ENCODE measurements around the gene ANK3.
"Not testable (repeated sequence)": the region's sequence is repeated elsewhere in the genome, so short reads cannot be mapped to it uniquely, and the experiment has no call there.

DNA sequence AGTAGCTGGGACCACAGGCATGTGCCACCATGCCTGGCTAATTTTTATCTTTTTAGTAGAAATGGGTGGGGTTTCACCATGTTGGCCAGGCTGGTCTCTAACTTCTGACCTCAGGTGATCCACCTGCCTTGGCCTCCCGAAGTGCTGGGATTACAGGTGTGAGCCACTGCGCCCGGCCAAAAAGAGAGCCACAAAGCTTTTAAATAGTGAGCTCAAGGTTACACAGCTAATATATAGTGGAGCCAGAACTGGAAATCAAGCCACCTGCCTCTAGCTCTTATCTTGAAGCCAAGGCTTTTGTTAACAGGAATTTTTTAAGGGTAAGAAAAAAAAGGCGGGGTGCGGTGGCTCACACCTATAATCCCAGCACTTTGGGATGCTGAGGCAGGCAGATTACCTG, 354.3 kb downstream of the ANK3 start:
- TF ChIP-seq, protein P1, sequence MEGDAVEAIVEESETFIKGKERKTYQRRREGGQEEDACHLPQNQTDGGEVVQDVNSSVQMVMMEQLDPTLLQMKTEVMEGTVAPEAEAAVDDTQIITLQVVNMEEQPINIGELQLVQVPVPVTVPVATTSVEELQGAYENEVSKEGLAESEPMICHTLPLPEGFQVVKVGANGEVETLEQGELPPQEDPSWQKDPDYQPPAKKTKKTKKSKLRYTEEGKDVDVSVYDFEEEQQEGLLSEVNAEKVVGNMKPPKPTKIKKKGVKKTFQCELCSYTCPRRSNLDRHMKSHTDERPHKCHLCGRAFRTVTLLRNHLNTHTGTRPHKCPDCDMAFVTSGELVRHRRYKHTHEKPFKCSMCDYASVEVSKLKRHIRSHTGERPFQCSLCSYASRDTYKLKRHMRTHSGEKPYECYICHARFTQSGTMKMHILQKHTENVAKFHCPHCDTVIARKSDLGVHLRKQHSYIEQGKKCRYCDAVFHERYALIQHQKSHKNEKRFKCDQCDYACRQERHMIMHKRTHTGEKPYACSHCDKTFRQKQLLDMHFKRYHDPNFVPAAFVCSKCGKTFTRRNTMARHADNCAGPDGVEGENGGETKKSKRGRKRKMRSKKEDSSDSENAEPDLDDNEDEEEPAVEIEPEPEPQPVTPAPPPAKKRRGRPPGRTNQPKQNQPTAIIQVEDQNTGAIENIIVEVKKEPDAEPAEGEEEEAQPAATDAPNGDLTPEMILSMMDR (IDR thresholded peaks at IDR 0.05 in 2 of 3, conservative IDR thresholded peaks at IDR 0.05 in 1 of 3; ENCODE audit: borderline replicate concordance in 1 of 3, insufficient read depth in 1 of 3, low read depth in 2 of 3, low read length in 2 of 3) = not testable (repeated sequence)
- TF ChIP-seq, protein P2, sequence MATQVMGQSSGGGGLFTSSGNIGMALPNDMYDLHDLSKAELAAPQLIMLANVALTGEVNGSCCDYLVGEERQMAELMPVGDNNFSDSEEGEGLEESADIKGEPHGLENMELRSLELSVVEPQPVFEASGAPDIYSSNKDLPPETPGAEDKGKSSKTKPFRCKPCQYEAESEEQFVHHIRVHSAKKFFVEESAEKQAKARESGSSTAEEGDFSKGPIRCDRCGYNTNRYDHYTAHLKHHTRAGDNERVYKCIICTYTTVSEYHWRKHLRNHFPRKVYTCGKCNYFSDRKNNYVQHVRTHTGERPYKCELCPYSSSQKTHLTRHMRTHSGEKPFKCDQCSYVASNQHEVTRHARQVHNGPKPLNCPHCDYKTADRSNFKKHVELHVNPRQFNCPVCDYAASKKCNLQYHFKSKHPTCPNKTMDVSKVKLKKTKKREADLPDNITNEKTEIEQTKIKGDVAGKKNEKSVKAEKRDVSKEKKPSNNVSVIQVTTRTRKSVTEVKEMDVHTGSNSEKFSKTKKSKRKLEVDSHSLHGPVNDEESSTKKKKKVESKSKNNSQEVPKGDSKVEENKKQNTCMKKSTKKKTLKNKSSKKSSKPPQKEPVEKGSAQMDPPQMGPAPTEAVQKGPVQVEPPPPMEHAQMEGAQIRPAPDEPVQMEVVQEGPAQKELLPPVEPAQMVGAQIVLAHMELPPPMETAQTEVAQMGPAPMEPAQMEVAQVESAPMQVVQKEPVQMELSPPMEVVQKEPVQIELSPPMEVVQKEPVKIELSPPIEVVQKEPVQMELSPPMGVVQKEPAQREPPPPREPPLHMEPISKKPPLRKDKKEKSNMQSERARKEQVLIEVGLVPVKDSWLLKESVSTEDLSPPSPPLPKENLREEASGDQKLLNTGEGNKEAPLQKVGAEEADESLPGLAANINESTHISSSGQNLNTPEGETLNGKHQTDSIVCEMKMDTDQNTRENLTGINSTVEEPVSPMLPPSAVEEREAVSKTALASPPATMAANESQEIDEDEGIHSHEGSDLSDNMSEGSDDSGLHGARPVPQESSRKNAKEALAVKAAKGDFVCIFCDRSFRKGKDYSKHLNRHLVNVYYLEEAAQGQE (IDR thresholded peaks at IDR 0.05; ENCODE audit: low read depth) = not testable (repeated sequence)
- TF ChIP-seq POLR2A (IDR thresholded peaks at IDR 0.05; ENCODE audit: borderline replicate concordance, extremely low read depth, insufficient read depth, insufficient read length); ELF1 (IDR thresholded peaks at IDR 0.05; ENCODE audit: borderline replicate concordance, low read depth); FOSL1 (IDR thresholded peaks at IDR 0.05; ENCODE audit: low read depth); CEBPB (IDR thresholded peaks at IDR 0.05; ENCODE audit: low read depth); SRF (IDR thresholded peaks at IDR 0.05; ENCODE audit: low read depth); TCF7L2 (IDR thresholded peaks at IDR 0.05; ENCODE audit: borderline replicate concordance, extremely low read depth, insufficient read depth, insufficient read length); ZNF274 (IDR thresholded peaks at IDR 0.05; ENCODE audit: low read depth, low read length); CBX3 (IDR thresholded peaks at IDR 0.05; ENCODE audit: low read depth); JUND (IDR thresholded peaks at IDR 0.05); ZFX (IDR thresholded peaks at IDR 0.05): not testable (repeated sequence)
- TF ChIP-seq, protein P3, sequence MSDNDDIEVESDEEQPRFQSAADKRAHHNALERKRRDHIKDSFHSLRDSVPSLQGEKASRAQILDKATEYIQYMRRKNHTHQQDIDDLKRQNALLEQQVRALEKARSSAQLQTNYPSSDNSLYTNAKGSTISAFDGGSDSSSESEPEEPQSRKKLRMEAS (IDR thresholded peaks at IDR 0.05) = not testable (repeated sequence)
